ENCODE results near the gene CTSW.

- TF ChIP-seq CTCF (conservative IDR thresholded peaks at IDR 0.05; ENCODE audit: low read length) (no peak), EZH2phosphoT487 (IDR thresholded peaks at IDR 0.05; ENCODE audit: borderline replicate concordance, low read depth, low read length) (no peak)
Measured at GRCh38 chr11:65903715-65904114, 24.1 kb downstream of the CTSW start.
